Nephron progenitor cell (in vitro differentiated cells): Measurements from ENCODE around the gene UNC45A.

Experiments
- DNase-seq: peaks from one replicate; pipeline ENCODE4 v3.0.0; 2021
- H3K27ac Mint-ChIP-seq: 2 replicates; pipeline ENCODE4 v1.8.0; 2021; ENCODE audit warnings: mild to moderate bottlenecking, moderate library complexity, mixed read lengths
- H3K27me3 Mint-ChIP-seq: 2 replicates; pipeline ENCODE4 v1.8.0; 2021; ENCODE audit warnings: mild to moderate bottlenecking, low read depth, mixed read lengths; ENCODE audit not compliant: poor library complexity
- H3K36me3 Mint-ChIP-seq: 2 replicates; pipeline ENCODE4 v1.8.0; 2021; ENCODE audit warnings: low read depth, mixed read lengths
- H3K4me1 Mint-ChIP-seq: 2 replicates; pipeline ENCODE4 v1.8.0; 2021; ENCODE audit warnings: mixed read lengths
- H3K4me3 Mint-ChIP-seq: 2 replicates; pipeline ENCODE4 v1.8.0; 2021; ENCODE audit warnings: mild to moderate bottlenecking, moderate library complexity, mixed read lengths
- H3K9me3 Mint-ChIP-seq: 2 replicates; pipeline ENCODE4 v1.8.0; 2021; ENCODE audit warnings: mild to moderate bottlenecking, moderate library complexity, mixed read lengths
- CTCF ChIP-seq: fragments of 200-600 bp; sonication (generic); IDR thresholded peaks from 2 replicates; pipeline ENCODE4 v1.5.0; 2021; ENCODE audit warnings: antibody characterized with exemption

The UNC45A gene

GRCh38 chr15:90988296-90988695 lies 53.2 kb downstream of the UNC45A start:
- peaks cover 36% of the 10 kb centered on the region for H3K4me1 Mint-ChIP-seq
- H3K4me3 Mint-ChIP-seq: peak overlapping the region; percentile 2
- no peaks in the 10 kb centered on the region for H3K27me3 Mint-ChIP-seq
- H3K27ac Mint-ChIP-seq: peak overlapping the region; percentile 50
- no peaks in the 10 kb centered on the region for H3K9me3 Mint-ChIP-seq
- H3K36me3 Mint-ChIP-seq: peaks cover 23% of the 10 kb centered on the region
- DNase-seq: no peak
- no peak for TF ChIP-seq CTCF

GRCh38 chr15:90989040-90989768 lies 54.1 kb downstream of the UNC45A start:
- Mint-ChIP-seq H3K4me3 (no peak overlapping the region), H3K27ac (no peak overlapping the region), H3K4me1 (peaks cover 40% of the 10 kb centered on the region), H3K36me3 (peaks cover 15% of the 10 kb centered on the region), H3K9me3 (no peaks in the 10 kb centered on the region), H3K27me3 (peaks cover 3% of the 10 kb centered on the region)
- DNase-seq: no peak
- no peak for TF ChIP-seq CTCF

- Mint-ChIP-seq H3K27me3 (peaks cover 3% of the 10 kb centered on the region), H3K9me3 (no peaks in the 10 kb centered on the region), H3K4me3 (no peak overlapping the region), H3K36me3 (peaks cover 6% of the 10 kb centered on the region), H3K4me1 (peaks cover 47% of the 10 kb centered on the region), H3K27ac (no peak overlapping the region)
- no peak for DNase-seq
- TF ChIP-seq CTCF: no peak
Observed at GRCh38 chr15:90990446-90990845, 55.4 kb downstream of the UNC45A start.

GRCh38 chr15:90991587-90992285 lies 56.7 kb downstream of the UNC45A start:
- Mint-ChIP-seq H3K4me3 (peak overlapping the region; percentile 41), H3K27me3 (peaks cover 3% of the 10 kb centered on the region), H3K4me1 (peaks cover 50% of the 10 kb centered on the region), H3K36me3 (peaks cover 6% of the 10 kb centered on the region), H3K27ac (peak overlapping the region; percentile 55), H3K9me3 (no peaks in the 10 kb centered on the region)
- no peak for TF ChIP-seq CTCF
- no peak for DNase-seq

- Mint-ChIP-seq H3K36me3 (peaks cover 21% of the 10 kb centered on the region), H3K4me1 (peaks cover 35% of the 10 kb centered on the region), H3K9me3 (no peaks in the 10 kb centered on the region), H3K27me3 (peaks cover 3% of the 10 kb centered on the region), H3K27ac (peak overlapping the region; percentile 99), H3K4me3 (peak overlapping the region; percentile 100)
- DNase-seq: peak; percentile 38
- no peak for TF ChIP-seq CTCF
Observed at GRCh38 chr15:90994059-90994416, 59.0 kb downstream of the UNC45A start.
